Epithelial cell of alveolus of lung (primary cell): ENCODE data around the gene KLF15. TPM values are rescaled to one million over a fixed set of nuclear protein-coding genes. Genes with fewer than 3 reads are reported as not detected.

ENCODE experiments used
- total RNA-seq: library from RNA; depleted of rRNA; stranded (reverse); fragments of >200 nt; gene quantifications from 2 replicates; pipeline ENCODE4 v1.2.1, GENCODE V29; 2015

The KLF15 gene
- total RNA-seq, result 2.1 and 9.5 TPM in 2 replicates

GRCh38 chr3:126357295-126358037 is at the start of gene KLF15:
Gene KLF15, minus strand, starts transcription at chr3:126357408. Its CDS starts 4,486 bp downstream, at chr3:126352922.

DNA sequence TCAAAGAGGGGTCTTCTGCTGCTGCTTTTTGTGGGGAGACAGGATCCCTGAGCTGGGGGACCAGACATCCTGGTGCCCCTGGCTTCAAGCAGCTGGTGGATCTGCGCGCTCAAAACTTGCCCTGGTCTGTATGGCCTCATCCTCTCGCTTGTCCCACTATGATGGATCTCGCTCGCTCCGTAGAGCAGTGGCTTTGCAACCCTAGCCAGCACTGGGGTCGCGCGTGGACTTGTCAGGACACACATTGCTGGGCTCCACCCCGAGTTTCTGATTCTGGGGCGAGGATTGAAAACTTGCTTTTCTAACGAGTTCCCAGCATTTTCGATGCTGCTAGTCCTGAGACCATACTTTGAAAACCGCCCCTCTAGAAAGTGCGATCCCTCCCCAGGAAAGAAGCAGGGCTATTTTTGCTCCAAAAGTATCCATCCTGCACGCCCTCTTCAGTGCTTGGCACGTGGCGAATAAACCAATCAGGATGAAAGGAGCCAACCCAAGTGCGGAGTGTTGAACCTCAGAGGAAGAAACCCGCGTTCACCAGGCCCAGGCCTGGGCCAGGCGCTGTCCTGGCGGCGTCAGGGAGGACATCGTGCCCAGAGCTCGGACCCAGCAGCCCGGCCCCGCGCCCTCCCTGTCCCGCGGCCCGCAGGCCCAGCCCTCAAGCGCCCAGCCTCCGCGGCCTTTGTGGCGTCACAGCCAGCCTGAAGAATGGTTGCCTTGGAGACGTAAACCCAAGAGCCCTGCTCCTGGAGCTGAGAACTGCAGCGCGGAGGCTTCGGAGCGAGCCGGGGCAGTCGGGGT is 37.2 kb upstream of the KLF15 start, which contains the start of gene CFAP100:
CFAP100 (plus strand) TSS at position 731 of the 798 bp plus-strand sequence. CDS start 1,092 bp downstream, outside the sequence.

Other genes with a start within 250 kb of the KLF15 start
- not detected in 2 replicates for gene ALDH1L1, start 176.8 kb downstream of the KLF15 start, total RNA-seq
- gene CFAP100, start 37.5 kb upstream of the KLF15 start, total RNA-seq, result not detected in 2 replicates
- 11.8 and 17.5 TPM in 2 replicates for gene ZXDC, start 118.5 kb upstream of the KLF15 start, total RNA-seq
- gene UROC1, start 160.4 kb upstream of the KLF15 start, total RNA-seq, result not detected in 2 replicates
- not detected in 2 replicates for gene CHST13, start 166.7 kb upstream of the KLF15 start, total RNA-seq
- not detected in 2 replicates for gene C3orf22, start 201.5 kb upstream of the KLF15 start, total RNA-seq